H1 (cell line): ENCODE data around the gene TTI1. TPM values are rescaled to one million over a fixed set of nuclear protein-coding genes. Genes with fewer than 3 reads are reported as not detected.

Experiments used
- CEBPB ChIP-seq: IDR thresholded peaks from 2 replicates; pipeline ENCODE4 v1.6.1; 2012; ENCODE audit warnings: low read depth, low read length
- MAFK ChIP-seq: IDR thresholded peaks from 2 replicates; pipeline ENCODE4 v1.6.1; 2012; ENCODE audit warnings: low read depth, mild to moderate bottlenecking, improper control_type of control experiment, low read length
- PHF8 ChIP-seq: fragments of 200-600 bp; sonication (generic); conservative IDR thresholded peaks from 2 replicates; pipeline ENCODE4 v1.7.1; 2012; ENCODE audit warnings: low read depth, mild to moderate bottlenecking, inconsistent platforms, low read length, moderate library complexity
- SIN3A ChIP-seq, 2 experiments: IDR thresholded peaks in 1 of 2; conservative IDR thresholded peaks in 1 of 2; 2 replicates each; pipeline ENCODE4 v1.6.1; 2011 to 2012; ENCODE audit warnings: low read length in 2 of 2, improper control_type of control experiment in 1 of 2, low read depth in 1 of 2, mild to moderate bottlenecking in 1 of 2
- SP1 ChIP-seq: IDR thresholded peaks from 2 replicates; pipeline ENCODE4 v1.6.1; 2011; ENCODE audit warnings: low read depth, low read length
- SP2 ChIP-seq: IDR thresholded peaks from 2 replicates; pipeline ENCODE4 v1.6.1; 2012; ENCODE audit warnings: mild to moderate bottlenecking, low read length, inconsistent platforms
- SUZ12 ChIP-seq: fragments of 200-600 bp; sonication (generic); IDR thresholded peaks from 2 replicates; pipeline ENCODE4 v1.6.1; 2012; ENCODE audit warnings: mild to moderate bottlenecking, inconsistent platforms, low read length, moderate library complexity, mixed read lengths
- polyA plus RNA-seq, 7 experiments: library from polyadenylated mRNA; depleted of rRNA in 3 of 7; stranded (reverse) in 5 of 7; unstranded in 2 of 7; fragments of >200 nt in 5 of 7; fragments of 200-250 nt in 2 of 7; gene quantifications; 1 replicate in 5 of 7; 2 replicates in 1 of 7; 4 replicates in 1 of 7; pipeline versions ENCODE4 v1.2.1 to v1.2.3, GENCODE V29; 2011 to 2013; ENCODE audit warnings: missing spikeins in 2 of 7, mixed read lengths in 2 of 7
- total RNA-seq: library from RNA; stranded (reverse); fragmentation: NEBNext Ultra II Directional; extraction: Animal tissue kit (Norgen Biotek cat#: 25700); gene quantifications from 2 replicates; pipeline ENCODE4 v1.2.1, GENCODE V29; 2021
- TF ChIP-seq, protein P1 (sequence below): IDR thresholded peaks from 2 replicates; pipeline ENCODE4 v1.6.1; 2012; ENCODE audit warnings: inconsistent platforms

The TTI1 gene
- total and polyA plus RNA-seq, 2 of the 8 experiments (the other 6 are each of a cell fraction or from before 2014, with no cell fraction given), result 34.1 to 47.0 TPM

DNA sequence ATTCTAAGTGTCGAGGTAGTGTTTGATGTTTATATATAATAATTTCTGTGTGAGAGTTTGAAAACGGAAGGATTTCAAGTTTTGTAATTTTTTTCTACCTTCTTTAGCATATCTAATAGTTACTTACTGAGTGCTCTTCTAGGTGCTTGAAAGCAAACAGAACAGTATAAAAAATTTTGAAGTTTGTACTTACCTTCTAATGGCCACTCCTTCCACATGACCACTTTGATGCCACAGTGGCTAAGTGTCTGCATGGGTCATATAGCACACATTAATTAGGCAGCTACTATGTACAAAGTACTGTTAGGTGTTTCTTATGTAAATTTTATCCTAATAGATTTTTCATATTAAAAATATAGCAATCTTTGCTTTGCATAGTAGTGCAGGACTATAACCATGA is 21.4 kb upstream of the TTI1 start (continued):
- TF ChIP-seq, protein P1, sequence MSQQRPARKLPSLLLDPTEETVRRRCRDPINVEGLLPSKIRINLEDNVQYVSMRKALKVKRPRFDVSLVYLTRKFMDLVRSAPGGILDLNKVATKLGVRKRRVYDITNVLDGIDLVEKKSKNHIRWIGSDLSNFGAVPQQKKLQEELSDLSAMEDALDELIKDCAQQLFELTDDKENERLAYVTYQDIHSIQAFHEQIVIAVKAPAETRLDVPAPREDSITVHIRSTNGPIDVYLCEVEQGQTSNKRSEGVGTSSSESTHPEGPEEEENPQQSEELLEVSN, result no peak
- TF ChIP-seq PHF8 (no peak), SUZ12 (no peak), SP2 (no peak), MAFK (no peak), SIN3A (conservative IDR thresholded peaks at IDR 0.05 in 1 of 2, IDR thresholded peaks at IDR 0.05 in 1 of 2; ENCODE audit: low read depth in 1 of 2, low read length in 2 of 2) (no peak), SP1 (no peak), CEBPB (no peak)
